Astrocyte (in vitro differentiated cells and primary cell): ENCODE results near the gene ALG10.
"Not testable (repeated sequence)": the region's sequence is repeated elsewhere in the genome, so short reads cannot be mapped to it uniquely, and the experiment has no call there.

ENCODE experiments used
- CTCF ChIP-seq: IDR thresholded peaks from 2 replicates; pipeline ENCODE4 v1.5.1; 2011; ENCODE audit warnings: low read depth, mild to moderate bottlenecking, inconsistent platforms, low read length, moderate library complexity; ENCODE audit not compliant: insufficient read depth
- EZH2 ChIP-seq: IDR thresholded peaks from 2 replicates; pipeline ENCODE4 v1.6.1; 2012; ENCODE audit warnings: mild to moderate bottlenecking, low read length, inconsistent platforms; ENCODE audit not compliant: insufficient read depth

GRCh38 chr12:34008835-34009234 lies 13.5 kb upstream of the ALG10 start:
- TF ChIP-seq CTCF, EZH2: not testable (repeated sequence)
